Right lobe of liver (tissue), 4 donors: ENCODE data around the gene ASCC3.

Source experiments
- CTCF ChIP-seq, 4 donors: fragments of 200-600 bp in 3 of 4; fragments of 450-650 bp in 1 of 4; IDR thresholded peaks; one replicate each; pipeline versions ENCODE4 v1.5.1 to v1.8.0; 2016 to 2022; ENCODE audit warnings: antibody characterized with exemption in 4 of 4, mild to moderate bottlenecking in 2 of 4
- POLR2A ChIP-seq: fragments of 450-650 bp; IDR thresholded peaks from one replicate; pipeline ENCODE4 v1.6.1; 2017; ENCODE audit warnings: antibody characterized with exemption, mild to moderate bottlenecking
- donor health status: DM: no; HTN: no; CAD: no.
- donor health status: DM: no; HTN: no; CAD: no.
- donor health status: DM: no; HTN: yes; CAD: no.

- TF ChIP-seq POLR2A, result no peak
- no peak for TF ChIP-seq CTCF (IDR thresholded peaks at IDR 0.05)
These were observed 74.8 kb downstream of the ASCC3 start for GRCh38 chr6:100806296-100806695.
